ENCODE data around the gene TLE4.

- TF ChIP-seq CTCF (IDR thresholded peaks at IDR 0.05; ENCODE audit: low read length) (no peak), EZH2 (optimal IDR thresholded peaks at IDR 0.05; ENCODE audit: low read depth, low read length) (no peak)
These were observed 123.1 kb downstream of the TLE4 start for GRCh38 chr9:79694676-79695400.
